GM19193 (cell line): ENCODE data around the gene FES.
A peak's percentile ranks its signal among the peaks of the same experiment; 100 is the strongest.

Experiments
- POLR2A ChIP-seq: IDR thresholded peaks from 4 replicates; pipeline ENCODE4 v1.6.1; 2011; ENCODE audit not compliant: insufficient read depth, insufficient read length; ENCODE audit errors: extremely low read depth

The FES gene

GRCh38 chr15:90917569-90917968, 33.3 kb downstream of the FES start:
- no peak for TF ChIP-seq POLR2A

- TF ChIP-seq POLR2A = no peak
Observed at GRCh38 chr15:90918034-90918788, 33.9 kb downstream of the FES start.

GRCh38 chr15:90918835-90919234, 34.5 kb downstream of the FES start:
- no peak for TF ChIP-seq POLR2A

GRCh38 chr15:90921887-90922286, 37.6 kb downstream of the FES start:
- TF ChIP-seq POLR2A = no peak

GRCh38 chr15:90924375-90924774, 40.1 kb downstream of the FES start:
- TF ChIP-seq POLR2A = no peak

GRCh38 chr15:90929246-90930019, 45.1 kb downstream of the FES start:
- TF ChIP-seq POLR2A = no peak

- TF ChIP-seq POLR2A = no peak
Observed at GRCh38 chr15:90930861-90931574, 46.7 kb downstream of the FES start.

- no peak for TF ChIP-seq POLR2A
Observed at GRCh38 chr15:90931575-90931827, 47.2 kb downstream of the FES start.

GRCh38 chr15:90931828-90932659, 47.7 kb downstream of the FES start, which contains the start of gene HDDC3:
TSS of gene HDDC3 (minus strand) at chr15:90932549. CDS start at chr15:90932540, 9 bp downstream.
- peak; percentile 82 for TF ChIP-seq POLR2A

GRCh38 chr15:90932660-90932991, 48.3 kb downstream of the FES start:
- no peak for TF ChIP-seq POLR2A

- no peak for TF ChIP-seq POLR2A
Observed at GRCh38 chr15:90933301-90933700, 49.0 kb downstream of the FES start.

- no peak for TF ChIP-seq POLR2A
Observed at GRCh38 chr15:90934256-90934948, 50.1 kb downstream of the FES start.

GRCh38 chr15:90934949-90935751, 50.8 kb downstream of the FES start, which contains the start of gene UNC45A:
TSS of gene UNC45A (plus strand) at chr15:90935285. CDS start at chr15:90935325, 40 bp downstream.
- TF ChIP-seq POLR2A = peak; percentile 64
